Urinary bladder (tissue), 4 donors: ENCODE measurements around the gene KANSL1. TPM values are rescaled to one million over a fixed set of nuclear protein-coding genes. Genes with fewer than 3 reads are reported as not detected.
"Not testable (repeated sequence)": the region's sequence is repeated elsewhere in the genome, so short reads cannot be mapped to it uniquely, and the experiment has no call there.

Source experiments
- DNase-seq: peaks from one replicate; pipeline ENCODE4 v3.0.0-alpha.2; 2015; ENCODE audit errors: extremely low spot score
- H3K27ac ChIP-seq: one replicate; pipeline ENCODE4 v1.5.1; 2013; ENCODE audit warnings: low read depth, mild to moderate bottlenecking, moderate library complexity
- H3K36me3 ChIP-seq: one replicate; pipeline ENCODE4 v1.6.1; 2013; ENCODE audit warnings: mild to moderate bottlenecking, moderate library complexity; ENCODE audit not compliant: insufficient read depth
- H3K4me1 ChIP-seq: one replicate; pipeline ENCODE4 v1.6.1; 2013; ENCODE audit warnings: mild to moderate bottlenecking, moderate library complexity; ENCODE audit not compliant: insufficient read depth
- H3K4me3 ChIP-seq: one replicate; pipeline ENCODE4 v1.5.1; 2013; ENCODE audit warnings: low read depth, low read length
- WGBS: extraction: QIAGEN DNeasy Blood & Tissue Kit; methylation state at CpG from one replicate; pipeline ENCODE4 v1.1.7; 2013; 5-methylcytosine and 5-hydroxymethylcytosine counted together
- polyA plus RNA-seq: library from polyadenylated mRNA; stranded (reverse); fragments of 200-250 nt; gene quantifications from one replicate; pipeline ENCODE4 v1.2.3, GENCODE V29; 2013
- total RNA-seq: library from RNA; depleted of rRNA; stranded (reverse); fragments of >200 nt; gene quantifications from one replicate; pipeline ENCODE4 v1.2.3, GENCODE V29; 2014
- donor health status: healthy with polysubstance abuse.
- donor health status: healthy.

KANSL1 gene
- total and polyA plus RNA-seq, 2 donors, result 22.4 to 146 TPM

DNA sequence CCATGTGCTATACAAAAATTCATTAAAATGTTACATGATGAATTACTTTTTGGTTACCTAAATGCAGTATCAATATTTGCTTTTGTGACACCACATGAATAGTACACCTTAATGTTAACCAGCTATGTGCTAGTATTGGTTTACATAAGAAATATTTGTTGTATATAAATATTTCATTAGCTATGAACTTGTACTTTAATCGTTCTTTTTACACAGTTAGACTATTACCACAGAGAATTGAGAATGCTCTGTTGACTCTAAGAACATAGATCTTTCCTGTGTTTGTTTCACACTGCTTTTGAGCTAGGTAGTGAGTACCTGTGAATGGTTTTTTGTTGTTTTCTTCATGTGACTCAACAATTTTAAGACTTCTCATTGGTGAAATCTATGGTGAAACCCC, 93.4 kb downstream of the KANSL1 start:
- WGBS, result 84% methylated on average over 1 of the region's 1 CpG
- Histone ChIP-seq H3K4me3 (no peak overlapping the region), H3K36me3 (no peaks in the 10 kb centered on the region), H3K4me1 (no peaks in the 10 kb centered on the region), H3K27ac (no peak overlapping the region)
- DNase-seq, result no peak

DNA sequence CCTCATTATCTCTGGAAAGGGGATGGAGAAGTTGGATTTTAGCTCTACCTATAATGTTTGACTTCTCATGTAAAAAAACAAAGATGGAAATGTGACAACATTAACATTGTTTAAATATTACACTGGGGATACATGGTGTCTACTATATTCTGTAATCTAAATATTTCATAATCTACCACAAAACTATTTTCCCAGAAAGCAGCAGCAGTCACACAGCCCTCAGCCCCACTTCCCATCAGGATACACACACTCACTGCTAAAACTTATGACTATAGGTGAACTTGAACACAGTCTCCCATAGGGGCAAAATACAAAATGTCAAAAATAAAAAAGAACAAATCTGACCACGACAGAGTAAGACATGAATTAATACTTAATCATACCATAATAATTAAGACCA, 95.7 kb downstream of the KANSL1 start:
- 77% methylated on average over 1 of the region's 1 CpG for whole genome bisulfite sequencing
- no peaks in the 10 kb centered on the region for H3K4me1 ChIP-seq
- H3K36me3 ChIP-seq, result no peaks in the 10 kb centered on the region
- no peak overlapping the region for H3K27ac ChIP-seq
- H3K4me3 ChIP-seq, result no peak overlapping the region
- DNase-seq, result no peak

DNA sequence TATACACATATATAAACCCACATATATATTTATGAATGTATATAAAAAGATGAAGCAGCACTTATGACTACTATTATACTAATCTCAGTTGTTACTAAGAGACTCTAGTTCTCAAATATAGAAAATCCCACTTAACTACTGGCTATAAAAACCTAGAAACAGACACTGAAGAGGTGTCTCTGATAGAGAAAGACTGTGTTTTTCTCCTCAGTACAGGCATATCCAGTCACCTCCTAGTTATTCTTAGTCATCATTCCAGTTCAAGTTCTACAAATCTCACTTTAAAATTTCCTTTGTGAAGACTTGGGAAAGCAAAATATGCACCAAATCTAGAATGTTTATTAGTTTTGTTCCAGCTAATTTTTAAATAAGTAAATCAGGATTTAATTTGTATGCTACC, 100.2 kb downstream of the KANSL1 start:
- H3K4me3 ChIP-seq, result no peak overlapping the region
- no peak overlapping the region for H3K27ac ChIP-seq
- no peak for DNase-seq
- H3K4me1 ChIP-seq, result no peaks in the 10 kb centered on the region
- H3K36me3 ChIP-seq, result peaks cover 2% of the 10 kb centered on the region

DNA sequence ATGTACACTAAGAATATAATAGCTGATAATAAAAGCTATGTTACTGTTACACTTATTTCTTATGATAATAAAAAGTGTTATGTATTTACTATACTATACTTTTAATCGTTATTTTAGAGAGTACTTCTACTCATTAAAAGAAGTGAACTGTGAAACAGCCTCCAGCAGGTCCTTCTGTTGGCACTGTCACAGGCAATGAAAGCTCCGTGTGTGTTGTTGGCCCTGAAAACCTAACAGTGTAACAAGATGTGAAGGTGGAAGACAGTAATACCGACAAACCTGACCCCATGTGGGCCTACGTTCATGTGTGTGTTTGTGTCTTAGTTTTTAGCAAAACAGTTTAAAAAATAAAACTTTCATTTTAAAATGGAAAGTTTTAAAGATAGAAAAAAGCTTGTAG, 102.4 kb downstream of the KANSL1 start:
- peaks cover 2% of the 10 kb centered on the region for H3K36me3 ChIP-seq
- no peak overlapping the region for H3K27ac ChIP-seq
- 76% methylated on average over 4 of the region's 4 CpGs for WGBS
- H3K4me1 ChIP-seq, result no peaks in the 10 kb centered on the region
- no peak overlapping the region for H3K4me3 ChIP-seq
- no peak for DNase-seq

DNA sequence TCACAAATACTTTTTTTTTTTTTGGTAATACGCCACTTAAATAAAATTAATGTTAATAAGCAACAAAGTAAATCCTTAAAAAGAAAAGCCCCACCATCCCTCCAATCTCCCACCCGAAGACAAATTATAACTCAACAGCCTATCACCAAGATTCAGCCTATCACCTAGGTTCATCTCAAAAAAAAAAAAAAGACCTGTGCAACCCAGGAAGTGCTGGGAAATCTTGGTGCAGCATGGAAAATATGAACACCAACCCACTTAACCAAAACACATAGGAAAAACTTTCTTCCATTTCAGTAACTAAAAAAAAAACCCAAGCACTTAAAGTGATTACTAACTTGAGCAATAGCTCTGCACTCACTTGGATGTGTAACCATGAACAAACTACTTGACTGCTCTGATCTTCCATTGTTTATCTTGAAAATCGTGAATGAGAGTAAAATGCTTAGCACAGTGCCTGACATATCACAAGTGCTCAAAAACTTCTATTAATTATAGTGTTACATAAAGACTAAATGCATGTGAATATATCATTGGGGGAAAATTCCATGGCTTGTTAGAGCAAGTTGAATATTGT, 103.8 kb downstream of the KANSL1 start:
- Histone ChIP-seq H3K27ac (no peak overlapping the region), H3K4me3 (no peak overlapping the region), H3K36me3 (peaks cover 2% of the 10 kb centered on the region), H3K4me1 (no peaks in the 10 kb centered on the region)
- no peak for DNase-seq
- 83% methylated on average over 3 of the region's 3 CpGs for WGBS

DNA sequence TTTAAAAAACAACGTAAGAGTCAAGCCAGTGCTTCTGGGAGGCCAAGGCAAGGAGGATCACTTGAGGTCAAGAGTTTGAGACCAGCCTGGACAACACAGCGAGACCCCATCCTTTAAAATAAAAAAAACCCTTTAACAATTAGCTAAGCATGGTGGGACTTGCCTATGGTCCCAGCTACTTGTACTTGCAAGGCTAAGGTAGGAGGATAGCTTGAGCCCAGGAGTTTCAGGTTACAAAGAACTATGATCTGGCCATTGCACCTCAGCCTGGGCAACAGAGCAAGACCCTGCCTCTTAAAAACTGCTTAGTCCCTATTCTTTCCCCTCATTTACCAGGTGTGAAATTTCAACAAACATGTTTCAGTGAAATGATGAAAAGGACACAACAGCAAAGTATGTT, 104.6 kb downstream of the KANSL1 start:
- Histone ChIP-seq H3K4me3 (no peak overlapping the region), H3K4me1 (no peaks in the 10 kb centered on the region), H3K27ac (no peak overlapping the region), H3K36me3 (peaks cover 2% of the 10 kb centered on the region)
- no peak for DNase-seq
- WGBS, result 77% methylated on average over 2 of the region's 2 CpGs

DNA sequence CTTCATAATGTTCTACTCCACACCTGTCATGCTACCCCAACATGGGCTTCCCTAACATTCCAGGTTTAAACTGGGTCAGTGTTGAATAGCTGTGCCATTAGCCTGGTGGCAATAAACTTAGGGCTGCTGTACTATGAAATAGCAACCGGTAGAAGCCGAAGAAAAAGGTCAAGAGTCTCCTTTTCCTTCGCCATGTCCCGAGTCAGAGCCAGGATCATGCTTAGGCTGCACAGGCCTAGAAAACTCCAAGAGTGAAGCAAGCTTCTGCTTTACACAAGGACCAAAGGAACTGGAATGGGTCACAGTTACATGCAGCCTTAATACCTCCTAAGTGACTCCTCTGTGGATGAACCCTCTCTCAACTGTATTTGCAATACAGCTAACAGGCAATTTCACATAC, 105.4 kb downstream of the KANSL1 start:
- H3K27ac ChIP-seq, H3K4me3 ChIP-seq, DNase-seq, H3K4me1 ChIP-seq, H3K36me3 ChIP-seq: not testable (repeated sequence)
- 97% methylated on average over 4 of the region's 4 CpGs for WGBS

DNA sequence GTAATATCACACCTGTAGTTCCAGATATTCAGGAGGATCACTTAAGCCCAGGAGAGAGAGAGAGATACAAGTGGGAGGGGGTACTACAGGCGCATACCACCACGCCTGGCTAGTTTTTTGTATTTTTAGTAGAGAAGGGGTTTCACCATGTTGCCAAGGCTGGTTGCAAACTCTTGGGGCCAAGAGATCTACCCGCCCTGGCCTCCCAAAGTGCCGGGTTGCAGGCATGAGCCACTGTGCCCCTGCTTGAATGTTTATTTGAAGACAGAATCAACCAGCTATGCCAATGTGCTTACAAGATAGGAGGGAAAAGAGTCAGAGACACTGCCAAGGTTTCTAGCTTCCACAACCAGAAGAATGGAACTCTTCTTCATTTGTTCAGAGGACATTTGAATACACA, 106.4 kb downstream of the KANSL1 start:
- Histone ChIP-seq H3K4me1 (no peaks in the 10 kb centered on the region), H3K27ac (no peak overlapping the region), H3K36me3 (peaks cover 2% of the 10 kb centered on the region), H3K4me3 (no peak overlapping the region)
- no peak for DNase-seq
- 94% methylated on average over 4 of the region's 4 CpGs for WGBS

DNA sequence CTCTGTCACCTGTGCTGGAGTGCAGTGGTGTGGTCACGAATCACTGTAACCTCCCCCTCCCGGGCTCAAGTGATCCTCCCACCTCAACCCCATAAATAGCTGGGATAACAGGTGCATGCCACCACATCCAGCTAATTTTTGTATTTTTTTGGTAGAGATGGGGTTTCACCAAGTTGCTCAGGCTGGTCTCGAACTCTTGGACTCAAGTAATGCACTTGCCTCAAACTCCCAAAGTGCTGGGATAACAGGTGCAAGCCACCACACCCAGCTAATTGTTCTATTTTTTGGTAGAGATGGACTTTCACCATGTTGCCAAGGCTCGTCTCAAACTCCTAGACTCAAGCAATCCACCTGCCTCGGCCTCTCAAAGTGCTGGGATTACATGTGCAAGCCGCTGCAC, 107.7 kb downstream of the KANSL1 start:
- DNase-seq, result no peak
- no peaks in the 10 kb centered on the region for H3K36me3 ChIP-seq
- no peak overlapping the region for H3K27ac ChIP-seq
- H3K4me1 ChIP-seq, result no peaks in the 10 kb centered on the region
- H3K4me3 ChIP-seq, result no peak overlapping the region
- 92% methylated on average over 6 of the region's 6 CpGs for WGBS

DNA sequence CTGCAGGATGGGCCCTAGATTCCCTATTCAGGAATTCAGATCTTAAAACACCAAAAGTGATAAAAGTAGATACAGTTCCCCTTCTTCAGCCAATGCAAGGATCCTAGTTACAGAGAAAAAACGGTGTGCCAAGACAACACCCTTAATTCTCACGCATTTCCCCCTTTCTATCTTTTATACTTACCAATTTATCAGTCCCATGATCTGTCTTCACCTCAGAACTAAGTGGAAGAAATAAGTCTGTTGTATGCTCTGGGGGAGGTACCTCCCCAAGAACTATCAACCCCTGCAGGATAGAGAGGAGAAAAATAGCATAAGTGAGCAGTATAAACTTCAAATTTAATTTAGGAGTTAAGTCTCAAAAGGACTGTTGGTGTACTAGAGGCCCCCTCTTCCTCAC, 111.0 kb downstream of the KANSL1 start:
- no peak for DNase-seq
- H3K4me3 ChIP-seq, result no peak overlapping the region
- WGBS, result 47% methylated on average over 2 of the region's 2 CpGs
- no peak overlapping the region for H3K27ac ChIP-seq
- H3K36me3 ChIP-seq, result no peaks in the 10 kb centered on the region
- H3K4me1 ChIP-seq, result no peaks in the 10 kb centered on the region

DNA sequence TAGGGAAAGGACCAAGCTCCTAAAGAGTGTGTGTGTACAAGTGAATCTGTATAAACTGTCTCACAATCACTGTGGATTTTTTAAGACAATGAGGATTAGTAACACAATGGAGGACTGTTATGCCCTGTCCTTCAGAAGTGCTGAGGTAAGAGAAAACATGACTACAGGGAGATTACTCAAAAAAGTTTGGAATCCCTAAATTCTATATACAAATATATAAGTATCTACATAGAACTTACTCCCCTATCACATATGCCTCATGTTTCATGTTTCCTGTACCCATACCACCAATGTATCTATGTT, 112.3 kb downstream of the KANSL1 start:
- Histone ChIP-seq H3K4me1 (no peaks in the 10 kb centered on the region), H3K36me3 (no peaks in the 10 kb centered on the region), H3K4me3 (no peak overlapping the region), H3K27ac (peak overlapping the region; percentile 38)
- no peak for DNase-seq

DNA sequence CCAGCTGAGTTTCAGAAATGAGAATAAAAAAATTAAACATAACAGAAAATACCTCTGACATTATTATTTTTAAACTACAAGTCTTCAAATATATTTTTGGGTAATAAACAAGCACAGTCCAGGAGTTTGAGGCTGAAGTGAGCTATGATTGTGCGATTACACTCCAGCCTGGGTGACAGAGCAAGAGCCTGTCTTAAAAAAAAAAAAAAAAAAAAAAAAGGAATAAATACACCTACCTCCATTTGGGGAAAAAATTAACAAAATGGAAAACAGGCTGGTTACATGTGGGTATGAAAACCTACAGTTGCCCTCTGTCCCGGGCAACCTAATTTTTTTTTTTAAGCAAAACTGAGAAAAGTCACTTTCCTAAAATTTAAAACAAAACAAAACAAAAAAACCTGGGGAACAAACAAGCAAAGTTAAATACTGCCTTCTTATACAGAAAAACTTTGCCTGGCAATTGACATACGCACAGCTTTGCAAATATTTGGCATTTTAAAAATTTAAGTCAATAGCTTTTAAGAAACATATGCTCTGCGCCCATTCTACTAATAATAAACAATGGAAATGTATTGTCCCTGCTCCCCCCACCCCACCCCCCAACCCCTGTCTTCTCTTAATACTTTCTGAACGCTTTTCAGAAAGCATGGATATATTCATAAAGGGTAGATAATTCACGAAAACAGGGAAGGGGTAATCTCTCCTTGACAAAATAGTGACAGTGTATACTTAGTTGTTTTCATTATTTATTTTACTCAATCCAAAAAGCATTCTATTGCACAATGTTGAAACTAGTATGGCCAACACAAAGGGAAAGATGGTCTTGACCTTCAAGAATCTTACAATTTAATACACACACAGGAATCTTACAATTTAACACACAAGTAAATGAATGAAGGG, 112.9 kb downstream of the KANSL1 start:
- DNase-seq, result no peak

DNA sequence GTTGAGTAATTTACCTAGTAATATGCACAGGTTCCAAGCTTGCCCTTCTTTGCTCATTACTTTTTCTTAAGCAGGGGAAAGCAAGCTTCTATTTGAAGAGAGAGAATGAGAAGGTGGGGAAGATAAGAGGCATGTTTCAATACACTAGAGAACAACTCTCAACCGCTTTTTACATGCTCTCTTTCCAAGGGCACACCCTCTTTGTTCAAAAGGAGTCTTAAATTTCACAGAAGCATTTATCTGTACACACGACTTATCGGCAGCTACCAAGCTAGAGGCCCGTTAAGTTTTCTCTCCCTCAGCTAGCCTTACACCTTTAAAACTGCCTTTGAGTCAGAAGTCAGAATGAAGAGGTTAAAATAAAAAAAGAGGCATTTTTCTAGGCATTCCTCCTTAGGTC, 114.6 kb downstream of the KANSL1 start:
- Histone ChIP-seq H3K4me3 (no peak overlapping the region), H3K36me3 (no peaks in the 10 kb centered on the region), H3K27ac (no peak overlapping the region), H3K4me1 (no peaks in the 10 kb centered on the region)
- 62% methylated on average over 4 of the region's 4 CpGs for WGBS
- no peak for DNase-seq

More for the DNA sequence above, 112.9 kb downstream of the KANSL1 start:
- H3K4me1 ChIP-seq, result no peaks in the 10 kb centered on the region
- peak overlapping the region; percentile 38 for H3K27ac ChIP-seq
- no peak overlapping the region for H3K4me3 ChIP-seq
- H3K36me3 ChIP-seq, result no peaks in the 10 kb centered on the region
- WGBS, result 92% methylated on average over 6 of the region's 6 CpGs

DNA sequence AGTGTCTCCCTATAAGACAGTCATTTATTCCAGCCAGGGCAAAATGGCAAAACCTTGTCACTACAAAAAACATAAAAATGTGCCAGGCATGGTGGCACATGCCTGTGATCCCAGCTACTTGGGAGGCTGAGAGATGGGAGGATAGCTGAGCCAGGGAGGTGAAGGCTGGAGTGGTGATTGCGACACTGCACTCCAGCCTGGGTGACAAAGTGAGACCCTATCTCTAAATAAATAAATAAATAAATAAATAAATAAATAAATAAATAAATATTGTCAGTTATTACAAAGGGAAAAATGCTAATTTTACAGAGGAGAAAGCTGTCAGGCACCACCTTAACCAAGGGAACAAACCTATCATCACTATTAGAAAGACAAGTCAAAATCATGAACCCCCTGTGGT, 118.7 kb downstream of the KANSL1 start:
- Histone ChIP-seq H3K36me3 (no peaks in the 10 kb centered on the region), H3K27ac (no peak overlapping the region), H3K4me1 (peaks cover 1% of the 10 kb centered on the region), H3K4me3 (no peak overlapping the region)
- no peak for DNase-seq
- 96% methylated on average over 1 of the region's 1 CpG for WGBS
